Measurements from ENCODE around the gene CHL1.

Gene CHL1, protein sequence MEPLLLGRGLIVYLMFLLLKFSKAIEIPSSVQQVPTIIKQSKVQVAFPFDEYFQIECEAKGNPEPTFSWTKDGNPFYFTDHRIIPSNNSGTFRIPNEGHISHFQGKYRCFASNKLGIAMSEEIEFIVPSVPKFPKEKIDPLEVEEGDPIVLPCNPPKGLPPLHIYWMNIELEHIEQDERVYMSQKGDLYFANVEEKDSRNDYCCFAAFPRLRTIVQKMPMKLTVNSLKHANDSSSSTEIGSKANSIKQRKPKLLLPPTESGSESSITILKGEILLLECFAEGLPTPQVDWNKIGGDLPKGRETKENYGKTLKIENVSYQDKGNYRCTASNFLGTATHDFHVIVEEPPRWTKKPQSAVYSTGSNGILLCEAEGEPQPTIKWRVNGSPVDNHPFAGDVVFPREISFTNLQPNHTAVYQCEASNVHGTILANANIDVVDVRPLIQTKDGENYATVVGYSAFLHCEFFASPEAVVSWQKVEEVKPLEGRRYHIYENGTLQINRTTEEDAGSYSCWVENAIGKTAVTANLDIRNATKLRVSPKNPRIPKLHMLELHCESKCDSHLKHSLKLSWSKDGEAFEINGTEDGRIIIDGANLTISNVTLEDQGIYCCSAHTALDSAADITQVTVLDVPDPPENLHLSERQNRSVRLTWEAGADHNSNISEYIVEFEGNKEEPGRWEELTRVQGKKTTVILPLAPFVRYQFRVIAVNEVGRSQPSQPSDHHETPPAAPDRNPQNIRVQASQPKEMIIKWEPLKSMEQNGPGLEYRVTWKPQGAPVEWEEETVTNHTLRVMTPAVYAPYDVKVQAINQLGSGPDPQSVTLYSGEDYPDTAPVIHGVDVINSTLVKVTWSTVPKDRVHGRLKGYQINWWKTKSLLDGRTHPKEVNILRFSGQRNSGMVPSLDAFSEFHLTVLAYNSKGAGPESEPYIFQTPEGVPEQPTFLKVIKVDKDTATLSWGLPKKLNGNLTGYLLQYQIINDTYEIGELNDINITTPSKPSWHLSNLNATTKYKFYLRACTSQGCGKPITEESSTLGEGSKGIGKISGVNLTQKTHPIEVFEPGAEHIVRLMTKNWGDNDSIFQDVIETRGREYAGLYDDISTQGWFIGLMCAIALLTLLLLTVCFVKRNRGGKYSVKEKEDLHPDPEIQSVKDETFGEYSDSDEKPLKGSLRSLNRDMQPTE (N-terminal part only)

DNA sequence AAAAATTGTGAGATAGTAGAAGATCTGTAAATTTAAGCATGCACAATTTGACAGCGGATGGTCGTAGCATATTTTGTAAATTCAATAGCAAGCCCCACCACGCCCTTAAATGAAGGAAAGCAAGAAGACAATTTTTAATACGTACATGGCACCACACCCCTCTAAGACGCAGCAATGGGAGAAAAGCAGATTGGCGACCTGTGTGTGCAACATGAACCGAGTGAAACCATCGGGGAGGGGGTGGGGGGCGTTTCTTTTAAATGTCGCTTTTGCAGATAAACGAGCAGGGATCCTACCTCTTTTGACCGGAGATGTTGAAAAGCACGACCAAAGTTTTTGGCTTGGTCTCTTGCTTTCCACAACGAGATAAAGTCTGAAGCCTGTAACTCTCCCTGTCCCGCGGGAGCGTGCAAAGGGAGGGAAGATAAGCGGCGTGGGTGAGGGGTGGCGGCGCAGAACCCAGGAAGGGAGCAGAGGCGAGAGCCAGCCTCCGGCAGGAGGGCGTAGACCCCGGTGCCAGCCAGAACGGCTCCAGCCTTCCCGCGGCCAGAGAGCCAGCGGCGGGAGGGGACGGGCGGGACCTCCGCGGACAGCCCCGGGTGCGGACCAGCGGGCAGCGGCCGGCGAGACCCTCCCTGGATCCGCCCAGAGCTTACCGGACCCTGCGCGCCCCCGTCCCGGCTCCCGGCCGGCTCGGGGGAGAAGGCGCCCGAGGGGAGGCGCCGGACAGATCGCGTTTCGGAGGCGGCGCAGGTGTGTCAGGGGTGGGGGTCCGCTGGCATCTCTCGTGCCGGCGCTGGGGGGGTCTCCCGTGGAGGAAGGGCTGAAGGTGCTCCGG is at the start of gene CHL1:
TSS of gene CHL1 (plus strand) at position 453 of the 838 bp plus-strand sequence. CDS start 123,014 bp downstream, outside the sequence.
- H3K4me3 ChIP-seq (ENCODE audit: low read length), result peak within 1 kb of the TSS; percentile 42
- peaks cover 20% of the 10 kb centered on the region for H3K27me3 ChIP-seq (ENCODE audit: insufficient read depth, low read length)
- H3K36me3 ChIP-seq (ENCODE audit: insufficient read depth, low read length), result no peaks in the 10 kb centered on the region
- no peaks in the 10 kb centered on the region for H3K4me1 ChIP-seq (ENCODE audit: insufficient read depth, low read length)
- H3K9me3 ChIP-seq (ENCODE audit: low read length), result no peaks in the 10 kb centered on the region
- H2AFZ ChIP-seq (ENCODE audit: low read depth, low read length), result peak within 1 kb of the TSS; percentile 54

DNA sequence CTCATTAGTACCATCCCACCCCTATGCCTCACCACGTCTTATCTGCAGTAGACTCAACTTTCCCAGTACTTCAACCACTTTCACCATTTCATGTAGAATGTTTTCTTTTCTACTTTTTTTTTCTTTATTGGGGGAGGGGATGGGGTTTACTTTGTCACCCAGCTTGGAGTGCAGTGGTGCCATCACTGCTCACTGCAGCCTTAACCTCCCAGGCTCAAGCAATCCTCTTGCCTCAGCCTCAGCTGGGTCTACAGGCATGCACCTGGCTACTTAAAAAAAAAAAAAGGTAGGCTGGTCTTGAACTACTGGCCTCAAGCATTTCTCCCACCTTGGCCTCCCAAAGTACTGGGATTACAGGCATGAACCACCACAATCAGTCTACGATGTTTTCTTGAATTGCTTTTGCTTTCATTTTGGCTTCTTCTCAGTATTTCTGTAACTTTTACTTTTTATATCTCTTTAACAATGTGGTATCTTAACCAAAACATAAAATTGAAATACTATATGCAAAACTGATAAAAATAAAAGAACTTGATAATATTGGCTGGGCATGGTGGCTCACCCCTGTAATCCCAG is 44.9 kb upstream of the CHL1 start:
- Histone ChIP-seq H3K4me1 (ENCODE audit: insufficient read depth, low read length) (no peaks in the 10 kb centered on the region), H2AFZ (ENCODE audit: low read depth, low read length) (no peak overlapping the region), H3K9me3 (ENCODE audit: low read length) (no peaks in the 10 kb centered on the region), H3K36me3 (ENCODE audit: insufficient read depth, low read length) (no peaks in the 10 kb centered on the region), H3K27me3 (ENCODE audit: insufficient read depth, low read length) (peaks cover 2% of the 10 kb centered on the region), H3K4me3 (ENCODE audit: low read length) (no peak overlapping the region)

DNA sequence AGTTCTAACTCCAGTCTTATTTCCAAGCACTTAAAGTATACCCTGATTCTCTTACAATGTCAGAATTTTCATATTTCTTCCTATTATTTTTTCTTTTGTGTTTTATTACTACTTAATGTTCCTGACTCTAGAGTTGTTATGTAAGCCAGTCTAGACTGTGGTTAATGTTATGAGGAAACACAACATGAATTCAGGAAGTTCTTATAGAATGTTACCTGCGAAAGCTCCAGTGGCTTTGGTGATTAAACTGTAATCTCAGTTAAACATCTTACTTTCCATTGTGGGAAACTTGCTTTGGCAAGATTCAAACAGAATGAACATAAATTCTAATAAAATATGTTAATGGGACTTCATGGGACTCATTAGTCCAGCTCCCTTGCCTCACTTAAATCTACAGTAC is 36.6 kb upstream of the CHL1 start:
- Histone ChIP-seq H3K9me3 (ENCODE audit: low read length) (no peaks in the 10 kb centered on the region), H3K4me1 (ENCODE audit: insufficient read depth, low read length) (peaks cover 3% of the 10 kb centered on the region), H3K36me3 (ENCODE audit: insufficient read depth, low read length) (no peaks in the 10 kb centered on the region), H3K27me3 (ENCODE audit: insufficient read depth, low read length) (peaks cover 2% of the 10 kb centered on the region), H2AFZ (ENCODE audit: low read depth, low read length) (no peak overlapping the region), H3K4me3 (ENCODE audit: low read length) (no peak overlapping the region)

DNA sequence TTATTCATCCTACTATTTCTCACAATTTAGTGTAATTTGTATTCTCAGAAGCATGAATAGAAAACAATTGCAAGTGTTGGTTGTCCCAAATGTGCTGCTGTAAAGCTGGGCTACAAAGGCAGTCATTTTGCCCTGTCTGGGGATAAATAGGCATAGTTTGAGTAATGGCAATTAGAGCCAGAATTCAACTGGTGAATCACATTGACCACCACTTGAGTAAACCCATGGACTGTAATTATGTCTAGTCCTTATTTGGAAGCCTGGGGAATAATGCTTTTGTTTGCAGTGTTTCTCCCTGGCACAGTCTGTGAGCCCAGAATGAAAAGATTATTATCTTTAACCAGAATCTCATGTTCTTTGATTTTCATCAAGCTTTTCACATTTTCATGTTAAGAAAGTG is 30.5 kb upstream of the CHL1 start:
- Histone ChIP-seq H3K27me3 (ENCODE audit: insufficient read depth, low read length) (no peaks in the 10 kb centered on the region), H3K4me1 (ENCODE audit: insufficient read depth, low read length) (peaks cover 8% of the 10 kb centered on the region), H3K36me3 (ENCODE audit: insufficient read depth, low read length) (no peaks in the 10 kb centered on the region), H3K4me3 (ENCODE audit: low read length) (no peak overlapping the region), H2AFZ (ENCODE audit: low read depth, low read length) (no peak overlapping the region), H3K9me3 (ENCODE audit: low read length) (no peaks in the 10 kb centered on the region)

DNA sequence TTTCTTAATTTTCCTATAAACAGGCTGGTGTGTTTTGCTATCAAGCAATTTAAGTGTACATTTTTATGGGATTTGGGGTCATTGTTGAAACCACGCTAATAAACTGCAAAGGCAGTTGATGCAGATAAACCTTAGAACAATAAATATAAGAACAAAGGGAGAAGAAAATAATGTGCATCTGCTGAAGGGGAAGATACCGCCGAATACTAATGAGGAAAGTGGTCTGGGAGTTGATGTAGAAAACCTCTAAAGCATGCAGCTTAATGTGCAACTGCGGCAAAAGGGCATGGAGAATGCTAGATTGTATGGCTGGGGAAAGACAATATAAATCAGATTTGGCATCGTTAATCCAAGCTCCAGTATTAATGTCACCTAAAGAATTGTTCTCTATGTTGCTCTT is 29.8 kb upstream of the CHL1 start:
- peaks cover 8% of the 10 kb centered on the region for H3K4me1 ChIP-seq (ENCODE audit: insufficient read depth, low read length)
- no peak overlapping the region for H3K4me3 ChIP-seq (ENCODE audit: low read length)
- no peak overlapping the region for H2AFZ ChIP-seq (ENCODE audit: low read depth, low read length)
- no peaks in the 10 kb centered on the region for H3K36me3 ChIP-seq (ENCODE audit: insufficient read depth, low read length)
- no peaks in the 10 kb centered on the region for H3K27me3 ChIP-seq (ENCODE audit: insufficient read depth, low read length)
- no peaks in the 10 kb centered on the region for H3K9me3 ChIP-seq (ENCODE audit: low read length)

DNA sequence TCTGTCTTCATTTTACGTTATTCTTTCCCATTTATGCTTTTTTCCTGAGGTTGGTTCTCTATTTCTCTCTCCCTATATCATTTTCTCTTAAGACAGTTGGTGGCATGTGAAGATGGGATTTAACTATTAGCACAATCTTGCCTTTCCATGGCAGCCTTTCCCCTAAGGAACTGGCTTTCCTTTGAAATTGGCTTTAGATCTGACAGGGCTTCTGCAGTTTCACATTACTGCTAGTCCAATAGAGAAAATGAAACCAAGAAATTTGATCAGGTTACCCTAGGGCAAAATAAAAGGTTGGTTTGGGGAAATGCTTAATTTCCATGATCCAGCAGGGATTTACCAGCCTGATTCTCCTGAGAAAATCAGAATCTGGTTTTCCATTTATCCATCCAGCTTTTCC is 22.7 kb upstream of the CHL1 start:
- no peaks in the 10 kb centered on the region for H3K9me3 ChIP-seq (ENCODE audit: low read length)
- no peaks in the 10 kb centered on the region for H3K36me3 ChIP-seq (ENCODE audit: insufficient read depth, low read length)
- H3K4me3 ChIP-seq (ENCODE audit: low read length), result no peak overlapping the region
- no peak overlapping the region for H2AFZ ChIP-seq (ENCODE audit: low read depth, low read length)
- H3K4me1 ChIP-seq (ENCODE audit: insufficient read depth, low read length), result no peaks in the 10 kb centered on the region
- no peaks in the 10 kb centered on the region for H3K27me3 ChIP-seq (ENCODE audit: insufficient read depth, low read length)

DNA sequence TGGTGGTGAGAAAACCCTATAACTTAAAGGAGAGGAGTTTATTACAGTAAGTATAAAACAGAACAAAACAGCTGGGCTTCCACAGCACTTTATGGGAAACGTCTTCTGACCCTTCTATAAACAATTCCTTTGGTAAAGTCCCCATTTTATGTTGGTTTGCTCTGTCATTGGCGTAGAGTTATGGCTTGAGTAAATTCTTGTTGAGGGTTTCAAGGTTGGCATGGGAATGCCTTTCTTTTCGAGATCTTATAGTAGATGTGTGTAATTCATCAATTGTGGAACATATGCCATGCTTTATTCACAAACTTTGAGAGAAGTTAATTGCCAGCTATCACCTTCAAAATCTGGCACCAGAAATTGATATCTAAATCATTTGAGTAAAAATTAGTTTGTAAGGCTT is 11.6 kb upstream of the CHL1 start:
- no peak overlapping the region for H3K4me3 ChIP-seq (ENCODE audit: low read length)
- H3K4me1 ChIP-seq (ENCODE audit: insufficient read depth, low read length), result no peaks in the 10 kb centered on the region
- no peaks in the 10 kb centered on the region for H3K36me3 ChIP-seq (ENCODE audit: insufficient read depth, low read length)
- H2AFZ ChIP-seq (ENCODE audit: low read depth, low read length), result no peak overlapping the region
- no peaks in the 10 kb centered on the region for H3K9me3 ChIP-seq (ENCODE audit: low read length)
- H3K27me3 ChIP-seq (ENCODE audit: insufficient read depth, low read length), result no peaks in the 10 kb centered on the region

DNA sequence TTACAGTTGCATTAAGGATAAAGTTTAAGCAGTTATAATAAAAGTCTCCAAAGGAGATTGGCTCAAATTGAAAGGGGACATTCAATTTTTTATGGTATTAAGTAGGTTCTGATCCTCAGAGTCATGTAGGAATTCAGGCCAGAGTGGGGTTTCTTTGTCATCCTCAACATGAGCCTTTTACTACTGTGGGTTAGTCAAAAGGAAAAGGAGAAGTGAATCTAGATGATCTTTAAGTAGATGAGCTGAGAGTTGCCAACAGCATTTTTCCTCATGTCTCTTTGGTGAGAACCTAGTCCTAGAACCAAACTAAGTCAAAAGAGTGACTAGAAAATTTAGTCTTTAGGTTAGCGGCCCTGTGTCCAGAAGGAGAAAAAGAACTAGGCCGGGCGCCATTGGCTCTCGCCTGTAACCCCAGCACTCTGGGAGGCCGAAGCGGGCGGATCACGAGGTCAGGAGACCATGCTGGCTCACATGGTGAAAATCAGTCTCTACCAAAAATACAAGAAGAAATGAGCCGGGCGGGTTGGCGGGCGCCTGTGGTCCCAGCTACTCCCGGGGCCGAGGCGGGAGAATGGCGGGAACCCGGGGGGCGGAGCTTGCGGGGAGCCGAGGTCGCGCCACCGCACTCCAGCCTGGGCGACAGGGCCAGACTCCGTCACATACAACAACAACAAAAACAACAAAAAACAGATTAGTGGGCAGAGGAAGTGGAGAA is 4.2 kb upstream of the CHL1 start:
- Histone ChIP-seq H3K9me3 (ENCODE audit: low read length) (no peaks in the 10 kb centered on the region), H2AFZ (ENCODE audit: low read depth, low read length) (no peak overlapping the region), H3K4me3 (ENCODE audit: low read length) (no peak overlapping the region), H3K4me1 (ENCODE audit: insufficient read depth, low read length) (no peaks in the 10 kb centered on the region), H3K36me3 (ENCODE audit: insufficient read depth, low read length) (no peaks in the 10 kb centered on the region), H3K27me3 (ENCODE audit: insufficient read depth, low read length) (peaks cover 16% of the 10 kb centered on the region)

DNA sequence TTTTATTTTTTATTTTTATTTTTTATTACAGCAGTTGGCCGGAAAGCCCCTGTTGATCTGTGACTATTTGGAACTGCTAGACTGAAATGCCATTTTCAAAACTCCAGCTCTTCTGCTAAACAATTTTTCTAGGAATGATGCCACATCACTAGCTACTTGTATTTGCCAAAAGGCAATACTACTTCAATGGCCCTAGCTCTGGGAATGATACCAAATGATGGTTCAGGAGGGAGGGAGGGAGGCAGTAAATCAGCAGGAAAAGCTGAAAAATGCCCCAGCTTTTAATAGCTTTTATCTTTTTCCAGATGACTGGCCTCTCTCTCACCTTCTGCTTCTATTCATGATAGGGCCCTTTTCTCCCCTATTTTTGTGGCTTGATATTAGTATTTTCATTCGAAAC is 2.6 kb upstream of the CHL1 start:
- H3K9me3 ChIP-seq (ENCODE audit: low read length), result no peaks in the 10 kb centered on the region
- H3K36me3 ChIP-seq (ENCODE audit: insufficient read depth, low read length), result no peaks in the 10 kb centered on the region
- H2AFZ ChIP-seq (ENCODE audit: low read depth, low read length), result no peak overlapping the region
- no peak overlapping the region for H3K4me3 ChIP-seq (ENCODE audit: low read length)
- H3K4me1 ChIP-seq (ENCODE audit: insufficient read depth, low read length), result no peaks in the 10 kb centered on the region
- H3K27me3 ChIP-seq (ENCODE audit: insufficient read depth, low read length), result peaks cover 17% of the 10 kb centered on the region

DNA sequence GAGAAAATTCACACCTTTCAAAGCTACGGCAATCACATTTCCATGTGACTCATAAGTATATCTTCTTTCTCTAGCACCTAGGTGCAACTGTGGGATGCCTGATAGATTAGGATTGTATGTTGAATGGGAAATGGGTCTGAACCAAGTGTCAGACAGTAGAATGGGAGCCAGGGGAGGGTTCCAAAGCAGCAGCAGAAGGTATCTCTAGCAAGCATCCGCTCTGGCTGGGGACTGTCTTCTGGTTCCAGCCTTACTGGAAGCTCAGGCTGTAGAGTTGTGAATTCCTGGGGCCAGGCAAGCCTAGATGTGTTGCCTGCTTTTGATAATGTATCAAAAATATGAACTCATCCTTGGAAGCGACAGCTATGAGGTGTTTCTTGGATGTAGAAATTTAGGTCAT is 2.1 kb upstream of the CHL1 start:
- H2AFZ ChIP-seq (ENCODE audit: low read depth, low read length), result no peak overlapping the region
- H3K4me3 ChIP-seq (ENCODE audit: low read length), result no peak overlapping the region
- peaks cover 20% of the 10 kb centered on the region for H3K27me3 ChIP-seq (ENCODE audit: insufficient read depth, low read length)
- H3K4me1 ChIP-seq (ENCODE audit: insufficient read depth, low read length), result no peaks in the 10 kb centered on the region
- H3K9me3 ChIP-seq (ENCODE audit: low read length), result no peaks in the 10 kb centered on the region
- H3K36me3 ChIP-seq (ENCODE audit: insufficient read depth, low read length), result no peaks in the 10 kb centered on the region

DNA sequence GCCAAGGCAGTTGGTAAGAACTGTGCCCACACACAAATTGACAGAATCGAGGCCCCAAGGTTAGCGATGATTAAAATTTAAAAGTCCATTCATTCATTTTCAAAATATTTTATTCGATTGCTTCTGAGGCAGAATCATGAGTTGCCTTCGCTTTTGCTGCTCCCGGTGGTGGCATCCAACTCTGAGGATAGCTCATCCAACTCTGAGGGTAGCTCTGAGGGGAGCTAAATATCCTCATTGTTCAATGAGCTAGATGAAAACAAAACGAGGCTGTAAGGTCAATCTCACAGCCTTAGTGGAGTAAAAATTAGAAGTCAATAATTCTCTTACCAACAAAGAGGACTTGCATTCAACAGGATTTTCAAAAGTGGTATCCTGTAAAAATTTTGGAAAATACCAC is 897 bp upstream of the CHL1 start:
- no peak overlapping the region for H3K4me3 ChIP-seq (ENCODE audit: low read length)
- H3K4me1 ChIP-seq (ENCODE audit: insufficient read depth, low read length), result no peaks in the 10 kb centered on the region
- peaks cover 20% of the 10 kb centered on the region for H3K27me3 ChIP-seq (ENCODE audit: insufficient read depth, low read length)
- no peaks in the 10 kb centered on the region for H3K9me3 ChIP-seq (ENCODE audit: low read length)
- no peak overlapping the region for H2AFZ ChIP-seq (ENCODE audit: low read depth, low read length)
- H3K36me3 ChIP-seq (ENCODE audit: insufficient read depth, low read length), result no peaks in the 10 kb centered on the region

All from neuron (in vitro differentiated cells).